ENCODE results near the gene CHCHD3.

GRCh38 chr7:133040674-133041073, 41.2 kb downstream of the CHCHD3 start:
- TF ChIP-seq CTCF (IDR thresholded peaks at IDR 0.05) (no peak), POLR2A (IDR thresholded peaks at IDR 0.05) (no peak)

All from thyroid gland (tissue), 4 donors.